ENCODE measurements around the gene VWF. TPM values are rescaled to one million over a fixed set of nuclear protein-coding genes. Genes with fewer than 3 reads are reported as not detected.
"Not testable (repeated sequence)": the region's sequence is repeated elsewhere in the genome, so short reads cannot be mapped to it uniquely, and the experiment has no call there.

VWF gene
- total RNA-seq, result 1 to 10 TPM in 1 of 8 experiments, under 1 TPM in 7; under 0.01 to 1.3 (median 0.52) TPM

- no peak within 1 kb of the TSS for H3K27ac ChIP-seq
- ATAC-seq (replicated peaks in 6 of 8), result no peak
- no peak within 1 kb of the TSS for H3K4me3 ChIP-seq
- no peaks in the 10 kb centered on the region for H3K4me1 ChIP-seq (replicated peaks in 1 of 2)
- 20 to 100% (median 80%) methylated on average over 1 to 2 of the region's 5 CpGs; no CpG with 5 or more reads in 3 of the 10 experiments for WGBS, 10 experiments
- in situ Hi-C loops (cut with MboI; ENCODE audit: low pct_unique_long_range_greater_than_20kb in 2 of 9, low sequenced_read_pairs in 9 of 9, unreplicated experiment in 9 of 9), result no loop called here
Observed at GRCh38 chr12:6124411-6125309, at the start of gene VWF. VWF (minus strand) TSS chr12:6124670; CDS start chr12:6123196, 1,474 bp downstream.

- H3K27ac ChIP-seq, result no peak overlapping the region
- H3K4me3 ChIP-seq, result no peak overlapping the region
- WGBS, 10 experiments, result 71 to 100% (median 92%) methylated on average over 1 to 3 of the region's 4 CpGs
- no peak for ATAC-seq (replicated peaks in 6 of 8)
- H3K4me1 ChIP-seq (replicated peaks in 1 of 2), result peaks cover 0 to 3% of the 10 kb centered on the region in 2 donors
- in situ Hi-C loops (cut with MboI; ENCODE audit: low pct_unique_long_range_greater_than_20kb in 2 of 9, low sequenced_read_pairs in 9 of 9, unreplicated experiment in 9 of 9), result no loop called here
Observed at GRCh38 chr12:6172862-6173261, 48.4 kb upstream of the VWF start.

- ATAC-seq (replicated peaks in 6 of 8), result no peak
- no peak overlapping the region for H3K4me3 ChIP-seq
- peaks cover 0 to 5% of the 10 kb centered on the region in 2 donors for H3K4me1 ChIP-seq (replicated peaks in 1 of 2)
- H3K27ac ChIP-seq, result no peak overlapping the region
- in situ Hi-C loops (cut with MboI; ENCODE audit: low pct_unique_long_range_greater_than_20kb in 2 of 9, low sequenced_read_pairs in 9 of 9, unreplicated experiment in 9 of 9), result no loop called here
- 83 to 100% (median 89%) methylated on average over 3 to 9 of the region's 15 CpGs; no CpG with 5 or more reads in 4 of the 10 experiments for WGBS, 10 experiments
Observed at GRCh38 chr12:6172086-6172485, 47.6 kb upstream of the VWF start.

GRCh38 chr12:6171409-6172015 is 47.0 kb upstream of the VWF start:
- no peak for ATAC-seq (replicated peaks in 6 of 8)
- no peak overlapping the region for H3K27ac ChIP-seq
- H3K4me1 ChIP-seq (replicated peaks in 1 of 2), result peaks cover 0 to 5% of the 10 kb centered on the region in 2 donors
- 80 to 100% (median 95%) methylated on average over 1 to 19 of the region's 21 CpGs; no CpG with 5 or more reads in 2 of the 10 experiments for WGBS, 10 experiments
- no peak overlapping the region for H3K4me3 ChIP-seq
- in situ Hi-C loops (cut with MboI; ENCODE audit: low pct_unique_long_range_greater_than_20kb in 2 of 9, low sequenced_read_pairs in 9 of 9, unreplicated experiment in 9 of 9), result no loop called here

GRCh38 chr12:6167327-6168280 is 43.1 kb upstream of the VWF start:
- in situ Hi-C loops (cut with MboI; ENCODE audit: low pct_unique_long_range_greater_than_20kb in 2 of 9, low sequenced_read_pairs in 9 of 9, unreplicated experiment in 9 of 9), result no loop called here
- Histone ChIP-seq H3K27ac (peak overlapping the region in 1 of 2 donors; percentile 55), H3K4me1 (replicated peaks in 1 of 2) (peaks cover 0 to 5% of the 10 kb centered on the region in 2 donors), H3K4me3 (no peak overlapping the region)
- peak in 7 of 8 experiments; percentile 94 to 97 (median 96) for ATAC-seq (replicated peaks in 6 of 8)
- 3 to 100% (median 80%) methylated on average over 1 to 10 of the region's 17 CpGs; no CpG with 5 or more reads in 1 of the 10 experiments for WGBS, 10 experiments

- H3K4me3 ChIP-seq, result no peak overlapping the region
- no peak overlapping the region for H3K27ac ChIP-seq
Observed at GRCh38 chr12:6166808-6167207, 42.3 kb upstream of the VWF start.

GRCh38 chr12:6165395-6165794 is 40.9 kb upstream of the VWF start:
- no peak overlapping the region for H3K27ac ChIP-seq
- H3K4me1 ChIP-seq (replicated peaks in 1 of 2), result peaks cover 0 to 5% of the 10 kb centered on the region in 2 donors
- in situ Hi-C loops (cut with MboI; ENCODE audit: low pct_unique_long_range_greater_than_20kb in 2 of 9, low sequenced_read_pairs in 9 of 9, unreplicated experiment in 9 of 9), result no loop called here
- ATAC-seq (replicated peaks in 6 of 8), result peak in 1 of 8 experiments; percentile 55
- 0 to 100% (median 62%) methylated on average over 1 to 2 of the region's 2 CpGs; no CpG with 5 or more reads in 3 of the 10 experiments for WGBS, 10 experiments
- no peak overlapping the region for H3K4me3 ChIP-seq

More at GRCh38 chr12:6166808-6167207, 42.3 kb upstream of the VWF start:
- no peak for ATAC-seq (replicated peaks in 6 of 8)
- peaks cover 0 to 5% of the 10 kb centered on the region in 2 donors for H3K4me1 ChIP-seq (replicated peaks in 1 of 2)
- WGBS, 10 experiments, result 90 to 100% (median 100%) methylated on average over 1 to 2 of the region's 6 CpGs; no CpG with 5 or more reads in 7 of the 10 experiments
- in situ Hi-C loops (cut with MboI; ENCODE audit: low pct_unique_long_range_greater_than_20kb in 2 of 9, low sequenced_read_pairs in 9 of 9, unreplicated experiment in 9 of 9), result no loop called here

GRCh38 chr12:6163416-6164060 is 39.1 kb upstream of the VWF start:
- Histone ChIP-seq H3K27ac (no peak overlapping the region), H3K4me1 (replicated peaks in 1 of 2) (peaks cover 0 to 5% of the 10 kb centered on the region in 2 donors), H3K4me3 (no peak overlapping the region)
- ATAC-seq (replicated peaks in 6 of 8), result no peak
- 73 to 100% (median 82%) methylated on average over 1 to 7 of the region's 8 CpGs; no CpG with 5 or more reads in 4 of the 10 experiments for WGBS, 10 experiments
- in situ Hi-C loops (cut with MboI; ENCODE audit: low pct_unique_long_range_greater_than_20kb in 2 of 9, low sequenced_read_pairs in 9 of 9, unreplicated experiment in 9 of 9), result no loop called here

- WGBS, 10 experiments, result 30 to 78% (median 69%) methylated on average over 2 to 11 of the region's 16 CpGs; no CpG with 5 or more reads in 5 of the 10 experiments
- no peak overlapping the region for H3K4me3 ChIP-seq
- H3K4me1 ChIP-seq (replicated peaks in 1 of 2), result no peaks in the 10 kb centered on the region
- peak in 2 of 8 experiments; percentile 14 to 86 for ATAC-seq (replicated peaks in 6 of 8)
- in situ Hi-C loops (cut with MboI; ENCODE audit: low pct_unique_long_range_greater_than_20kb in 2 of 9, low sequenced_read_pairs in 9 of 9, unreplicated experiment in 9 of 9), result no loop called here
- H3K27ac ChIP-seq, result no peak overlapping the region
Observed at GRCh38 chr12:6161124-6161882, 36.8 kb upstream of the VWF start.

GRCh38 chr12:6160049-6160649 is 35.7 kb upstream of the VWF start:
- H3K27ac ChIP-seq; ATAC-seq (replicated peaks in 6 of 8); in situ Hi-C loops (cut with MboI; ENCODE audit: low pct_unique_long_range_greater_than_20kb in 2 of 9, low sequenced_read_pairs in 9 of 9, unreplicated experiment in 9 of 9); H3K4me3 ChIP-seq; H3K4me1 ChIP-seq (replicated peaks in 1 of 2): not testable (repeated sequence)
- 50 to 100% (median 92%) methylated on average over 1 to 8 of the region's 19 CpGs for WGBS, 10 experiments
